Neural cell (in vitro differentiated cells): ENCODE data around the gene NFX1. TPM values are rescaled to one million over a fixed set of nuclear protein-coding genes. Genes with fewer than 3 reads are reported as not detected.

Source experiments
- H2AFZ ChIP-seq: fragments of 200-600, 300-800 bp; sonication (generic), shearing (Covaris generic); 2 replicates; pipeline ENCODE4 v1.6.0; 2014; ENCODE audit warnings: low read depth, mild to moderate bottlenecking, antibody characterized with exemption, low read length, moderate library complexity
- H3F3A ChIP-seq: fragments of 200-600 bp; shearing (Covaris generic); 2 replicates; pipeline ENCODE4 v1.6.1; 2016; ENCODE audit warnings: mild to moderate bottlenecking, moderate library complexity, mixed read lengths, antibody characterized with exemption, low read length; ENCODE audit not compliant: insufficient read depth, poor library complexity, severe bottlenecking
- H3K27ac ChIP-seq: fragments of 200-600, 300-800 bp; sonication (generic), shearing (Covaris generic); 2 replicates; pipeline ENCODE4 v1.5.1; 2014; ENCODE audit warnings: mild to moderate bottlenecking, low read length, moderate library complexity
- H3K27me3 ChIP-seq: fragments of 300-800, 200-600 bp; sonication (generic), shearing (Covaris generic); 2 replicates; pipeline ENCODE4 v1.6.0; 2014; ENCODE audit warnings: mild to moderate bottlenecking, low read depth, low read length, moderate library complexity; ENCODE audit not compliant: insufficient read depth
- H3K36me3 ChIP-seq: fragments of 300-800, 200-600 bp; sonication (generic), shearing (Covaris generic); 2 replicates; pipeline ENCODE4 v1.5.1; 2014; ENCODE audit warnings: mild to moderate bottlenecking, antibody characterized with exemption, low read length, moderate library complexity; ENCODE audit not compliant: insufficient read depth
- H3K4me2 ChIP-seq: fragments of 300-800, 200-600 bp; sonication (generic), shearing (Covaris generic); 2 replicates; pipeline ENCODE4 v1.6.0; 2014; ENCODE audit warnings: mild to moderate bottlenecking, low read length
- H3K4me3 ChIP-seq: fragments of 300-800, 200-600 bp; sonication (generic), shearing (Covaris generic); 2 replicates; pipeline ENCODE4 v1.5.1; 2014; ENCODE audit warnings: mild to moderate bottlenecking, low read length, moderate library complexity
- H3K79me2 ChIP-seq: fragments of 200-600 bp; shearing (Covaris generic); replicated peaks from 2 replicates; pipeline ENCODE4 v1.6.0; 2014; ENCODE audit warnings: mild to moderate bottlenecking, low read length, moderate library complexity; ENCODE audit not compliant: insufficient read depth
- H3K9ac ChIP-seq: fragments of 300-800, 200-600 bp; sonication (generic), shearing (Covaris generic); 2 replicates; pipeline ENCODE4 v1.6.1; 2016; ENCODE audit warnings: mild to moderate bottlenecking, low read length, mixed read lengths
- H3K9me2 ChIP-seq: fragments of 200-600 bp; shearing (Covaris generic); 2 replicates; pipeline ENCODE4 v1.6.1; 2016; ENCODE audit warnings: mild to moderate bottlenecking, low read length, mixed read lengths; ENCODE audit not compliant: insufficient read depth
- H3K9me3 ChIP-seq: fragments of 200-600, 300-800 bp; sonication (generic), shearing (Covaris generic); 2 replicates; pipeline ENCODE4 v1.6.1; 2016; ENCODE audit warnings: mild to moderate bottlenecking, mixed run types, low read length, moderate library complexity, mixed read lengths
- H4K20me1 ChIP-seq: fragments of 200-600 bp; shearing (Covaris generic); 2 replicates; pipeline ENCODE4 v1.6.1; 2016; ENCODE audit warnings: mild to moderate bottlenecking, mixed run types; ENCODE audit not compliant: insufficient read depth
- EP300 ChIP-seq: fragments of 450-650 bp; conservative IDR thresholded peaks from 2 replicates; pipeline ENCODE4 v1.6.1; 2014; ENCODE audit warnings: antibody characterized with exemption, mild to moderate bottlenecking, moderate library complexity; ENCODE audit not compliant: poor library complexity, severe bottlenecking
- EZH2 ChIP-seq: fragments of 200-600, 300-800 bp; shearing (Covaris generic), sonication (generic); IDR thresholded peaks from 2 replicates; pipeline ENCODE4 v1.6.1; 2014; ENCODE audit warnings: antibody characterized with exemption, low read length, borderline replicate concordance, mild to moderate bottlenecking; ENCODE audit not compliant: insufficient read depth, poor library complexity, severe bottlenecking
- MXI1 ChIP-seq: fragments of 450-650 bp; conservative IDR thresholded peaks from 2 replicates; pipeline ENCODE4 v1.6.1; 2014; ENCODE audit warnings: antibody characterized with exemption, mild to moderate bottlenecking; ENCODE audit not compliant: poor library complexity, severe bottlenecking
- POLR2AphosphoS5 ChIP-seq: IDR thresholded peaks from 2 replicates; pipeline ENCODE4 v1.6.1; 2012
- RAD21 ChIP-seq: fragments of 450-650 bp; conservative IDR thresholded peaks from 2 replicates; pipeline ENCODE4 v1.6.1; 2014; ENCODE audit warnings: antibody characterized with exemption, mild to moderate bottlenecking, moderate library complexity
- SMC3 ChIP-seq: fragments of 450-650 bp; conservative IDR thresholded peaks from 2 replicates; pipeline ENCODE4 v1.6.1; 2014; ENCODE audit warnings: antibody characterized with exemption, mild to moderate bottlenecking, moderate library complexity; ENCODE audit not compliant: poor library complexity
- TAF1 ChIP-seq: IDR thresholded peaks from 2 replicates; pipeline ENCODE4 v1.6.1; 2012; ENCODE audit warnings: low read depth
- polyA plus RNA-seq: library from polyadenylated mRNA; depleted of rRNA; stranded (reverse); fragments of >200 nt; gene quantifications from 2 replicates; pipeline ENCODE4 v1.2.3, GENCODE V29; 2014
- TF ChIP-seq, protein P1 (sequence below): IDR thresholded peaks from 2 replicates; pipeline ENCODE4 v1.6.1; 2012; ENCODE audit warnings: borderline replicate concordance
- TF ChIP-seq, protein P2 (sequence below): fragments of 450-650 bp; IDR thresholded peaks from 2 replicates; pipeline ENCODE4 v1.5.1; 2014; ENCODE audit warnings: antibody characterized with exemption, mild to moderate bottlenecking, moderate library complexity; ENCODE audit not compliant: poor library complexity, severe bottlenecking

NFX1 gene
- polyA plus RNA-seq, 1 donor from 2014 or later = 14.7 TPM

GRCh38 chr9:33307067-33307466, 16.8 kb downstream of the NFX1 start:
- Histone ChIP-seq H3K27me3 (no peaks in the 10 kb centered on the region), H3F3A (no peaks in the 10 kb centered on the region), H3K27ac (no peak overlapping the region), H3K4me3 (no peak overlapping the region), H3K79me2 (no peaks in the 10 kb centered on the region), H3K9me3 (no peaks in the 10 kb centered on the region), H3K9ac (no peak overlapping the region), H4K20me1 (no peaks in the 10 kb centered on the region), H3K9me2 (no peaks in the 10 kb centered on the region), H3K4me2 (no peak overlapping the region), H3K36me3 (peaks cover 9% of the 10 kb centered on the region), H2AFZ (no peak overlapping the region)
- TF ChIP-seq EP300 = no peak
- TF ChIP-seq, protein P1, sequence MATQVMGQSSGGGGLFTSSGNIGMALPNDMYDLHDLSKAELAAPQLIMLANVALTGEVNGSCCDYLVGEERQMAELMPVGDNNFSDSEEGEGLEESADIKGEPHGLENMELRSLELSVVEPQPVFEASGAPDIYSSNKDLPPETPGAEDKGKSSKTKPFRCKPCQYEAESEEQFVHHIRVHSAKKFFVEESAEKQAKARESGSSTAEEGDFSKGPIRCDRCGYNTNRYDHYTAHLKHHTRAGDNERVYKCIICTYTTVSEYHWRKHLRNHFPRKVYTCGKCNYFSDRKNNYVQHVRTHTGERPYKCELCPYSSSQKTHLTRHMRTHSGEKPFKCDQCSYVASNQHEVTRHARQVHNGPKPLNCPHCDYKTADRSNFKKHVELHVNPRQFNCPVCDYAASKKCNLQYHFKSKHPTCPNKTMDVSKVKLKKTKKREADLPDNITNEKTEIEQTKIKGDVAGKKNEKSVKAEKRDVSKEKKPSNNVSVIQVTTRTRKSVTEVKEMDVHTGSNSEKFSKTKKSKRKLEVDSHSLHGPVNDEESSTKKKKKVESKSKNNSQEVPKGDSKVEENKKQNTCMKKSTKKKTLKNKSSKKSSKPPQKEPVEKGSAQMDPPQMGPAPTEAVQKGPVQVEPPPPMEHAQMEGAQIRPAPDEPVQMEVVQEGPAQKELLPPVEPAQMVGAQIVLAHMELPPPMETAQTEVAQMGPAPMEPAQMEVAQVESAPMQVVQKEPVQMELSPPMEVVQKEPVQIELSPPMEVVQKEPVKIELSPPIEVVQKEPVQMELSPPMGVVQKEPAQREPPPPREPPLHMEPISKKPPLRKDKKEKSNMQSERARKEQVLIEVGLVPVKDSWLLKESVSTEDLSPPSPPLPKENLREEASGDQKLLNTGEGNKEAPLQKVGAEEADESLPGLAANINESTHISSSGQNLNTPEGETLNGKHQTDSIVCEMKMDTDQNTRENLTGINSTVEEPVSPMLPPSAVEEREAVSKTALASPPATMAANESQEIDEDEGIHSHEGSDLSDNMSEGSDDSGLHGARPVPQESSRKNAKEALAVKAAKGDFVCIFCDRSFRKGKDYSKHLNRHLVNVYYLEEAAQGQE = no peak
- no peak for TF ChIP-seq SMC3
- no peak for TF ChIP-seq MXI1
- TF ChIP-seq RAD21 = no peak
- no peak for TF ChIP-seq POLR2AphosphoS5
- TF ChIP-seq, protein P2, sequence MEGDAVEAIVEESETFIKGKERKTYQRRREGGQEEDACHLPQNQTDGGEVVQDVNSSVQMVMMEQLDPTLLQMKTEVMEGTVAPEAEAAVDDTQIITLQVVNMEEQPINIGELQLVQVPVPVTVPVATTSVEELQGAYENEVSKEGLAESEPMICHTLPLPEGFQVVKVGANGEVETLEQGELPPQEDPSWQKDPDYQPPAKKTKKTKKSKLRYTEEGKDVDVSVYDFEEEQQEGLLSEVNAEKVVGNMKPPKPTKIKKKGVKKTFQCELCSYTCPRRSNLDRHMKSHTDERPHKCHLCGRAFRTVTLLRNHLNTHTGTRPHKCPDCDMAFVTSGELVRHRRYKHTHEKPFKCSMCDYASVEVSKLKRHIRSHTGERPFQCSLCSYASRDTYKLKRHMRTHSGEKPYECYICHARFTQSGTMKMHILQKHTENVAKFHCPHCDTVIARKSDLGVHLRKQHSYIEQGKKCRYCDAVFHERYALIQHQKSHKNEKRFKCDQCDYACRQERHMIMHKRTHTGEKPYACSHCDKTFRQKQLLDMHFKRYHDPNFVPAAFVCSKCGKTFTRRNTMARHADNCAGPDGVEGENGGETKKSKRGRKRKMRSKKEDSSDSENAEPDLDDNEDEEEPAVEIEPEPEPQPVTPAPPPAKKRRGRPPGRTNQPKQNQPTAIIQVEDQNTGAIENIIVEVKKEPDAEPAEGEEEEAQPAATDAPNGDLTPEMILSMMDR = no peak
- no peak for TF ChIP-seq EZH2
- no peak for TF ChIP-seq TAF1

GRCh38 chr9:33309903-33310302, 19.6 kb downstream of the NFX1 start:
- Histone ChIP-seq H3K4me2 (no peak overlapping the region), H3K79me2 (no peaks in the 10 kb centered on the region), H3K9me2 (no peaks in the 10 kb centered on the region), H3K27me3 (no peaks in the 10 kb centered on the region), H3K36me3 (peaks cover 15% of the 10 kb centered on the region), H2AFZ (no peak overlapping the region), H3K9me3 (no peaks in the 10 kb centered on the region), H3K9ac (no peak overlapping the region), H4K20me1 (no peaks in the 10 kb centered on the region), H3F3A (no peaks in the 10 kb centered on the region), H3K4me3 (no peak overlapping the region), H3K27ac (no peak overlapping the region)
- TF ChIP-seq SMC3 = no peak
- TF ChIP-seq, protein P2 = no peak
- TF ChIP-seq EZH2 = no peak
- TF ChIP-seq TAF1 = no peak
- TF ChIP-seq MXI1 = no peak
- TF ChIP-seq POLR2AphosphoS5 = no peak
- TF ChIP-seq RAD21 = no peak
- no peak for TF ChIP-seq EP300
- TF ChIP-seq, protein P1 = no peak
